GM10266 (cell line): Measurements from ENCODE around the gene CDYL.
A peak's percentile ranks its signal among the peaks of the same experiment; 100 is the strongest.

ENCODE experiments used
- DNase-seq: peaks from one replicate; pipeline ENCODE4 v3.0.0; 2012; ENCODE audit errors: extremely low spot score
- TF ChIP-seq, protein P1 (sequence below): IDR thresholded peaks from 2 replicates; pipeline ENCODE4 v1.5.1; 2012; ENCODE audit warnings: mild to moderate bottlenecking, low read depth; ENCODE audit not compliant: control insufficient read depth, insufficient read depth; ENCODE audit errors: missing control alignments

CDYL gene

DNA sequence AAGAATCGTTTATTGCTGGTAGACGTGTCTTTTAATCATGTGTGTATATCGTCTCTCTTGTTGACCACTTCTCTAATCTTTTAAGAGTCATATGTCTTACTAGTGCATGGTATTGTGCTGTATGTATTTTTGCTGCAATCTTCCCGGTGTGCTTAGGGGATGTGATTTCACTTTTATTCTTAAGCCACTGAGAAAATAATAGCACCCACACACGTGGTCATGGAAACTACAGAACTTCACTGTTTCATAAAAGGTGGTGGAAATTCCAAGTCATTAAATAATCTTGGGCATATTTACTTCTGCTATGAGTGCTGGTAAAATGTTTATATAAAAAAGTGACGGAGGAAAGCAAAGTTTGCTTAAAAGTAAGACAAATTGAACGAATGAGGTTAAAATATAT lies 3.0 kb upstream of the CDYL start:
- DNase-seq: no peak

DNA sequence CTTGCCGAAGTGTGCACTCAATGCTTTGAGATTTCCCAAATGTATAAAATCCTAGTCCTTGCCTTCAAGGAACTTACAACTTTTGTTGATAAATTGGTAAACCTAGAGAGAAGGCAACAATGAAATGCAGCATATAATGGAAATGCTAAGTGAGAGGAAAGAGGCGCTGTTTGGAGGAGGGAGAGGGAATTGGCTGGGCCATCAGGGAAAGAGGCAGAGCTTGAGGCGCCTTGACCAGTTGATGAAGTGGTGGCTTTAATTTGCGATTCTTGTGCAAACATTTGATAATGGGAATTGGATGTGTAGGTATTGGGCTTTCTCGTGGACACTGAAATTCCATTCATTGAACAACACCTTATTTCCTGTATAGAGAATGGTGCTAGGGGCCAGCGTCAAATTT lies 1.9 kb upstream of the CDYL start:
- no peak for DNase-seq
- TF ChIP-seq, protein P1, sequence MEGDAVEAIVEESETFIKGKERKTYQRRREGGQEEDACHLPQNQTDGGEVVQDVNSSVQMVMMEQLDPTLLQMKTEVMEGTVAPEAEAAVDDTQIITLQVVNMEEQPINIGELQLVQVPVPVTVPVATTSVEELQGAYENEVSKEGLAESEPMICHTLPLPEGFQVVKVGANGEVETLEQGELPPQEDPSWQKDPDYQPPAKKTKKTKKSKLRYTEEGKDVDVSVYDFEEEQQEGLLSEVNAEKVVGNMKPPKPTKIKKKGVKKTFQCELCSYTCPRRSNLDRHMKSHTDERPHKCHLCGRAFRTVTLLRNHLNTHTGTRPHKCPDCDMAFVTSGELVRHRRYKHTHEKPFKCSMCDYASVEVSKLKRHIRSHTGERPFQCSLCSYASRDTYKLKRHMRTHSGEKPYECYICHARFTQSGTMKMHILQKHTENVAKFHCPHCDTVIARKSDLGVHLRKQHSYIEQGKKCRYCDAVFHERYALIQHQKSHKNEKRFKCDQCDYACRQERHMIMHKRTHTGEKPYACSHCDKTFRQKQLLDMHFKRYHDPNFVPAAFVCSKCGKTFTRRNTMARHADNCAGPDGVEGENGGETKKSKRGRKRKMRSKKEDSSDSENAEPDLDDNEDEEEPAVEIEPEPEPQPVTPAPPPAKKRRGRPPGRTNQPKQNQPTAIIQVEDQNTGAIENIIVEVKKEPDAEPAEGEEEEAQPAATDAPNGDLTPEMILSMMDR: no peak

More for the DNA sequence above, 3.0 kb upstream of the CDYL start:
- TF ChIP-seq, protein P1: no peak

DNA sequence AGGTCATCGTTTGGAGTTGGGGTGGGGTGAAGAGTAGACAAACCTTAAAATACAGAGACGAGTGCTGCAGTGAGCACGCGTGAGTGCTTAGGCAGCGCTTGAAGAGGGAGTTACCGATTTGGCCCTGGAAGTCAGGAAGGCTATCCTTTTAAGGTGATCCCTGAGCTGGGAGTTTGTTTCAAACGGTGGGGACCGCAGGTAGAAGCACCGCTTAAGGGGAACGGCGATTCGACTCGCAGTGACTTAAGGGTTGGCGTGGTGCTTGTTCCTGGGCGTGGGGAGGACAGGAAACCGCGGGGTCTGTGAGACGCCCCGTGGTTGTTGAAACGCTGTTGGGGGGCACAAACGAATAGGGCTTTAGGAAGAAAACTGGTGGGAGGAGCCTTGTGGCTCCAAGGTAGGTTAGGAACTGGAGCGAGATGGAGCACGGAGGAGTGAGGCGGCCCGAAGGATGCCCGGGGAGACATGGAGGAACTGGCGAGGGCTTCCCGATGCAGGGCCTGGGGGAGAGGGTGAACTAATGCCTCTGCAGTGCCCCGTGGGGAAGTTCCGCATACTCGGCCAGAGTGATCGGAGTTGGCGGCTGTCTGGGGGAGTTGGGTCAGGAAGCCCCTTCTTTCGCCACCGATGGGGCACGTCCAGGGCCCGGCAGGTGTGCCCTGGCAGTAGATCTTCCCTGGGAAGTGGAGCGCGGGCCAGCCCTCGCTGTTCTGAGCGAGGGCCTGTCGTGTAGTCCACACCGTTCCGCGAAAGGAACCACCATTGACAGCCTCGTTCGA lies 1.3 kb upstream of the CDYL start:
- TF ChIP-seq, protein P1: no peak
- peak; percentile 28 for DNase-seq

DNA sequence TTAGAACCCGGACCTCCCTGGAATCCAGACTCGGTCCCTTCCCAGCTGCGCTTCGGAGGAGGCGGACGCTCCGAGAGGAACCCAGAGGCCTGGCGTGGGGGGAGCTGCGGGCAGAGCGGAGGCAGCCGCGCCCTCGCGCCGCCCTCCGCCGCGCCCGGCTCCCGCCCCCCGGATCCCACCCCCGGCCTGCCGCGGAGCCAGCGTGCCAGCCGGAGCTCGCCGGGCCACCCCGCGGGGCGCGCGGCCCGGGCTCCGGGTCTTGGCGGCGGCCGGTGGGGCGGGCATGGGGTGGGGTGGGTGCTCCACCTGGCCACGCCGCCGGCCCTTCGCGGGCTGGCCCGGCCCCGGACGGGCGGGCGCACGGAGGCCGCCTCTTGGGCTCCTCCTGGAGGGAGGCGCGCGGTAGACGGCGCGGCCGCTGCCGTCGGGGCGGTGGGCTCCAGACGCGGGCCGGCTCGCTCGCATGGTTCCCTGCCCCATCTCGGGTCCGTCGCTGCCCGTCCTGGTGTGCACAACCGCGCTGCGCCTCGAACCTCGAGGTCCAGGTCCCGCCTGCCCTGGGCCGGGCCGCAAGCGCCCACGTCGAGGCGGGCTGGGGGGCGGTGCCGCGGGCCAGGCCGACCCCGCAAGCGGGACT lies 592 bp upstream of the CDYL start:
- peak; percentile 90 for DNase-seq
- TF ChIP-seq, protein P1: no peak

DNA sequence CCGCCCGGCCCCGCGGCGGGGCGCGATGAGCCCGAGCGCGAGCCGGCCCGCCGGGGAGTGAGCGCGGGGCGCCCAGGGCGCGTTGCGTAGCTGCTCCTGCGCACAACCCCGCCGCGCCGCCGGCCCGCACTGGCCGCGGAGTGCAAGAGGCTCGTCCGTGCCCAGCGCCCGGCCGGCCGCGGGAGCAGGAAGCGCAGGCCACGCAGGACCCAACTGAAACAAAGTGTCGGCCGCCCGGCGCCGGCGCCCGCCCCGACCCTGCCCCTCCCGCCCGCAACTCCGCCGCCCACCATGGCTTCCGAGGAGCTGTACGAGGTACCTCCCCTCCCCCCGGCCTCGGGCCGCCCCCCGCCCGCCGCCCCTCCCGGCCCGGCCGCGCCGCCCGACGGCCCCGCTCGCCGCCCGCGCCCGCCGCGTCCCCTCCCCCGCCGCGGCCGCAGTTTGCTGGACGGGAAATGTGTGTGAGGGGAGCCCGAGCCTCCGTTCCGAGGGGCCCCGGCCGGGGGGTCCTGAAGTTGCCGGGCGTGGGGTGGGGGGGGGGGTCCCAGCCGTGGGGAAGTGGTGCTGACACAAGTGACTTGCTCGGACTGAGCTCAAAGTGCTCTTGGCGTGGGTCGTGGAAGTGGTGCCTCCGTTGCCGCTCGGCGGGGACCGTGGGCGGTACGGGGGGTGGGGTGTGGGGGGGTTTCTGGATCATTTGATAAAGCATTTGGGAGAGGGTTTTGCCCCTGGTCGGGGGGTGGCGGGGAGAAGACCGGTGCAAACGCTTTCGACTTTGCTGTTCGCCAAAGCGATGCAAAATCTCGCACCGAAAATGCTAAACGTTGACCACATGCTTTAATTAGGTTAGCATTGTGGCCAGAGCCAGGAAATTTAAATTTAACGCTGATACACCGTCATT lies 539 bp downstream of the CDYL start:
- peak; percentile 79 for DNase-seq
- TF ChIP-seq, protein P1: no peak

DNA sequence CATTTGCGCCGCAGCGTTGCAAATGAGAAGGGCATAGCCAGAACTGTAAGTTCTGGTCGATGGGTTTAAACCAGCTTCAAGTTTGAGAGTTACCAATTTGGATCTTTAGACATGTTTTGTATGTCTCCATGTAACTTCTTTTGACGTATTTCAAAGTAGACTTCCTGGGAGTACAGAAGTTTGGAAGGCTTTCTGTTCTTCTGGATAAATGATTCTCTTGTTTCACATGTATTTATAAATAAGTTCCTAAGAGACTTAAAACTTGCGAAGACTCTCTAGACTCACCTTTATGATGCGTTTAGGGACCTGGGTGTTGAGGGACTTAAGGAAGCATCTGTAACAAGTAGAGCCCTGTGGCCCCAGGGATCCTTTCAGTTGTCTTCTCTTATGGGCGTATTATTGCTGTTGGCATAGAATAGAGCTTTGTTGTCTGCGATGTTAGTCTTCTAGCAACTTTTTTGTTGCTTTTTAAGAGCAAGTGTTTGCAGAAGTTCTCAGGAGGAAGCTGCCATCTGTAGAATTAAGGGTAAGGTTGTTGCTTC lies 1.3 kb downstream of the CDYL start:
- TF ChIP-seq, protein P1: no peak
- peak; percentile 18 for DNase-seq
